IPS DF 6.9 (cell line): ENCODE measurements around the gene CISD3.

Experiments used
- DNase-seq: peaks from one replicate; pipeline ENCODE4 v3.0.0-alpha.2; 2013; ENCODE audit warnings: low read depth, low spot score
- H3K27ac ChIP-seq: one replicate; pipeline ENCODE4 v1.5.1; 2013; ENCODE audit warnings: low read length, control low read depth
- H3K27me3 ChIP-seq: 2 replicates; pipeline ENCODE4 v1.6.1; 2013; ENCODE audit warnings: mild to moderate bottlenecking, low read length; ENCODE audit not compliant: control insufficient read depth, insufficient read depth
- H3K36me3 ChIP-seq: 2 replicates; pipeline ENCODE4 v1.6.1; 2013; ENCODE audit warnings: low read length; ENCODE audit not compliant: control insufficient read depth, insufficient read depth
- H3K4me1 ChIP-seq: 2 replicates; pipeline ENCODE4 v1.6.1; 2013; ENCODE audit warnings: low read length; ENCODE audit not compliant: control insufficient read depth, insufficient read depth
- H3K4me3 ChIP-seq: 2 replicates; pipeline ENCODE4 v1.5.1; 2013; ENCODE audit warnings: mild to moderate bottlenecking, low read length
- H3K9me3 ChIP-seq: 2 replicates; pipeline ENCODE4 v1.6.1; 2013; ENCODE audit warnings: low read length, inconsistent platforms; ENCODE audit not compliant: control insufficient read depth, insufficient read depth
- WGBS: extraction: QIAGEN DNeasy Blood & Tissue Kit; methylation state at CpG from one replicate; pipeline ENCODE4 v1.1.7; 2013; ENCODE audit warnings: mixed read lengths, missing lambda C conversion rate; ENCODE audit not compliant: insufficient read length, insufficient coverage; 5-methylcytosine and 5-hydroxymethylcytosine counted together

The CISD3 gene

GRCh38 chr17:38729886-38730525, at the start of gene CISD3:
Gene CISD3 (plus strand): TSS chr17:38730341. CDS start chr17:38730359, 18 bp downstream.
- Histone ChIP-seq H3K9me3 (no peaks in the 10 kb centered on the region), H3K27me3 (peaks cover 5% of the 10 kb centered on the region; the same call in 1 of the 2 replicates), H3K36me3 (no peaks in the 10 kb centered on the region), H3K4me3 (peak within 1 kb of the TSS; percentile 63), H3K4me1 (peaks cover 8% of the 10 kb centered on the region), H3K27ac (no peak within 1 kb of the TSS)
- WGBS: no CpG with 5 or more reads among the region's 92 CpGs
- no peak for DNase-seq

GRCh38 chr17:38681096-38681495, 49.0 kb upstream of the CISD3 start:
- Histone ChIP-seq H3K9me3 (no peaks in the 10 kb centered on the region), H3K4me1 (no peaks in the 10 kb centered on the region), H3K27ac (no peak overlapping the region), H3K4me3 (no peak overlapping the region), H3K27me3 (peaks cover 3% of the 10 kb centered on the region; the same call in 1 of the 2 replicates), H3K36me3 (no peaks in the 10 kb centered on the region)
- no peak for DNase-seq
- WGBS: no CpG with 5 or more reads among the region's 3 CpGs

- Histone ChIP-seq H3K27me3 (no peaks in the 10 kb centered on the region), H3K36me3 (no peaks in the 10 kb centered on the region), H3K4me3 (no peak overlapping the region), H3K4me1 (no peaks in the 10 kb centered on the region), H3K9me3 (no peaks in the 10 kb centered on the region), H3K27ac (no peak overlapping the region)
- WGBS: no CpG with 5 or more reads among the region's 12 CpGs
- DNase-seq: no peak
Measured at GRCh38 chr17:38685491-38685890, 44.6 kb upstream of the CISD3 start.

- Histone ChIP-seq H3K27ac (no peak overlapping the region), H3K27me3 (no peaks in the 10 kb centered on the region), H3K4me1 (no peaks in the 10 kb centered on the region), H3K4me3 (no peak overlapping the region), H3K36me3 (no peaks in the 10 kb centered on the region), H3K9me3 (no peaks in the 10 kb centered on the region)
- DNase-seq: no peak
- WGBS: no CpG with 5 or more reads among the region's 5 CpGs
Measured at GRCh38 chr17:38687286-38687685, 42.9 kb upstream of the CISD3 start.

- no peaks in the 10 kb centered on the region for H3K27me3 ChIP-seq
- no peaks in the 10 kb centered on the region for H3K9me3 ChIP-seq
- no peak overlapping the region for H3K27ac ChIP-seq
- DNase-seq: no peak
- no CpG with 5 or more reads among the region's 4 CpGs for WGBS
- H3K4me3 ChIP-seq: no peak overlapping the region
- H3K4me1 ChIP-seq: no peaks in the 10 kb centered on the region
- H3K36me3 ChIP-seq: no peaks in the 10 kb centered on the region
Measured at GRCh38 chr17:38690386-38690785, 39.8 kb upstream of the CISD3 start.

GRCh38 chr17:38691154-38691553, 39.0 kb upstream of the CISD3 start:
- no peaks in the 10 kb centered on the region for H3K36me3 ChIP-seq
- H3K27me3 ChIP-seq: no peaks in the 10 kb centered on the region
- H3K4me1 ChIP-seq: no peaks in the 10 kb centered on the region
- no peaks in the 10 kb centered on the region for H3K9me3 ChIP-seq
- no peak overlapping the region for H3K4me3 ChIP-seq
- no peak overlapping the region for H3K27ac ChIP-seq
- no peak for DNase-seq
- WGBS: no CpG with 5 or more reads among the region's 4 CpGs

- Histone ChIP-seq H3K4me3 (no peak overlapping the region), H3K27me3 (peaks cover 11% of the 10 kb centered on the region; the same call in 1 of the 2 replicates), H3K27ac (no peak overlapping the region), H3K9me3 (no peaks in the 10 kb centered on the region), H3K4me1 (no peaks in the 10 kb centered on the region), H3K36me3 (no peaks in the 10 kb centered on the region)
- DNase-seq: no peak
- WGBS: no CpG with 5 or more reads among the region's 12 CpGs
Measured at GRCh38 chr17:38693700-38694329, 36.3 kb upstream of the CISD3 start.

GRCh38 chr17:38697061-38697820, 32.9 kb upstream of the CISD3 start:
- no peaks in the 10 kb centered on the region for H3K9me3 ChIP-seq
- H3K27ac ChIP-seq: no peak overlapping the region
- 0 out of 2 replicates have a peak, but pooled peaks cover 1% of the 10 kb centered on the region for H3K4me1 ChIP-seq
- H3K27me3 ChIP-seq: peaks cover 38% of the 10 kb centered on the region
- DNase-seq: no peak
- no peak overlapping the region for H3K4me3 ChIP-seq
- no CpG with 5 or more reads among the region's 4 CpGs for WGBS
- H3K36me3 ChIP-seq: no peaks in the 10 kb centered on the region

GRCh38 chr17:38698760-38699159, 31.4 kb upstream of the CISD3 start:
- H3K4me1 ChIP-seq: 0 out of 2 replicates have a peak, but pooled peaks cover 5% of the 10 kb centered on the region
- H3K27ac ChIP-seq: no peak overlapping the region
- H3K27me3 ChIP-seq: peaks cover 49% of the 10 kb centered on the region
- WGBS: no CpG with 5 or more reads among the region's 5 CpGs
- no peak for DNase-seq
- no peaks in the 10 kb centered on the region for H3K9me3 ChIP-seq
- no peak overlapping the region for H3K4me3 ChIP-seq
- H3K36me3 ChIP-seq: no peaks in the 10 kb centered on the region

GRCh38 chr17:38701504-38702165, 28.5 kb upstream of the CISD3 start:
- DNase-seq: no peak
- Histone ChIP-seq H3K4me1 (peaks cover 9% of the 10 kb centered on the region; the same call in 1 of the 2 replicates), H3K9me3 (no peaks in the 10 kb centered on the region), H3K27me3 (peaks cover 58% of the 10 kb centered on the region), H3K36me3 (no peaks in the 10 kb centered on the region), H3K4me3 (peak overlapping the region; percentile 27; the same call in 1 of the 2 replicates), H3K27ac (no peak overlapping the region)
- WGBS: no CpG with 5 or more reads among the region's 25 CpGs
